H9 (cell line): ENCODE results near the gene CCDC57. TPM values are rescaled to one million over a fixed set of nuclear protein-coding genes. Genes with fewer than 3 reads are reported as not detected.

ENCODE experiments used
- DNase-seq: peaks from one replicate; pipeline ENCODE4 v3.0.0-alpha.2; 2017
- H2AFZ ChIP-seq: one replicate; pipeline ENCODE4 v1.6.1; 2013; ENCODE audit warnings: mild to moderate bottlenecking, low read length, control low read depth, moderate library complexity
- H2AK5ac ChIP-seq: 2 replicates; pipeline ENCODE4 v1.6.1; 2013; ENCODE audit warnings: low read length, control low read depth, mixed read lengths; ENCODE audit not compliant: insufficient read length
- H2BK120ac ChIP-seq: one replicate; pipeline ENCODE4 v1.6.1; 2013; ENCODE audit warnings: low read depth, mild to moderate bottlenecking, low read length, control low read depth, inconsistent platforms; ENCODE audit not compliant: poor library complexity, severe bottlenecking
- H2BK12ac ChIP-seq: 2 replicates; pipeline ENCODE4 v1.6.1; 2013; ENCODE audit warnings: low read length, control low read depth, mixed read lengths, low read depth; ENCODE audit not compliant: insufficient read length
- H2BK15ac ChIP-seq: 2 replicates; pipeline ENCODE4 v1.6.1; 2013; ENCODE audit warnings: low read depth, low read length, control low read depth
- H2BK20ac ChIP-seq: one replicate; pipeline ENCODE4 v1.6.1; 2013; ENCODE audit warnings: low read depth, mild to moderate bottlenecking, low read length, control low read depth, inconsistent platforms; ENCODE audit not compliant: poor library complexity, severe bottlenecking
- H2BK5ac ChIP-seq: 2 replicates; pipeline ENCODE4 v1.6.1; 2013; ENCODE audit warnings: low read length, control low read depth, mixed read lengths; ENCODE audit not compliant: insufficient read length
- H3K14ac ChIP-seq: 2 replicates; pipeline ENCODE4 v1.6.1; 2013; ENCODE audit warnings: low read length, control low read depth; ENCODE audit not compliant: insufficient read depth
- H3K18ac ChIP-seq: 2 replicates; pipeline ENCODE4 v1.6.1; 2013; ENCODE audit warnings: low read depth, mild to moderate bottlenecking, mixed read lengths, low read length, control low read depth; ENCODE audit not compliant: insufficient read length
- H3K23ac ChIP-seq: 2 replicates; pipeline ENCODE4 v1.6.1; 2013; ENCODE audit warnings: low read length, control low read depth, mixed read lengths, low read depth; ENCODE audit not compliant: insufficient read length
- H3K23me2 ChIP-seq: 2 replicates; pipeline ENCODE4 v1.6.1; 2013; ENCODE audit warnings: low read depth, mild to moderate bottlenecking, mixed read lengths, low read length, control low read depth; ENCODE audit not compliant: insufficient read length, poor library complexity, severe bottlenecking
- H3K27ac ChIP-seq: 2 replicates; pipeline ENCODE4 v1.5.1; 2013; ENCODE audit warnings: low read length, control low read depth, mixed read lengths, low read depth; ENCODE audit not compliant: insufficient read length
- H3K27me3 ChIP-seq: 2 replicates; pipeline ENCODE4 v1.6.1; 2013; ENCODE audit warnings: low read length, control low read depth, inconsistent platforms; ENCODE audit not compliant: insufficient read depth
- H3K4ac ChIP-seq: 2 replicates; pipeline ENCODE4 v1.6.1; 2013; ENCODE audit warnings: low read depth, mild to moderate bottlenecking, control low read depth, inconsistent platforms, low read length, moderate library complexity
- H3K4me1 ChIP-seq: 2 replicates; pipeline ENCODE4 v1.6.1; 2013; ENCODE audit warnings: low read length, control low read depth, inconsistent platforms; ENCODE audit not compliant: insufficient read depth
- H3K4me2 ChIP-seq: 2 replicates; pipeline ENCODE4 v1.6.1; 2013; ENCODE audit warnings: low read length, control low read depth, mixed read lengths; ENCODE audit not compliant: insufficient read length, insufficient read depth
- H3K56ac ChIP-seq: 2 replicates; pipeline ENCODE4 v1.6.1; 2013; ENCODE audit warnings: low read depth, mild to moderate bottlenecking, mixed read lengths, low read length, control low read depth; ENCODE audit not compliant: insufficient read length
- H3K79me1 ChIP-seq: 2 replicates; pipeline ENCODE4 v1.6.1; 2013; ENCODE audit warnings: low read depth, mild to moderate bottlenecking, moderate library complexity, low read length, control low read depth, inconsistent platforms; ENCODE audit not compliant: insufficient read depth, poor library complexity, severe bottlenecking
- H3K79me2 ChIP-seq: 2 replicates; pipeline ENCODE4 v1.6.1; 2013; ENCODE audit warnings: low read length, control low read depth, inconsistent platforms; ENCODE audit not compliant: insufficient read depth
- H3K9ac ChIP-seq: 2 replicates; pipeline ENCODE4 v1.6.1; 2013; ENCODE audit warnings: low read length, control low read depth, mixed read lengths; ENCODE audit not compliant: insufficient read length; ENCODE audit errors: extremely low read depth
- H3K9me3 ChIP-seq: one replicate; pipeline ENCODE4 v1.6.1; 2013; ENCODE audit warnings: low read depth, low read length, inconsistent platforms; ENCODE audit not compliant: control insufficient read depth
- H3T11ph ChIP-seq: one replicate; pipeline ENCODE4 v1.6.1; 2013; ENCODE audit warnings: mild to moderate bottlenecking, low read length, control low read depth, inconsistent platforms
- H4K20me1 ChIP-seq: one replicate; pipeline ENCODE4 v1.6.1; 2013; ENCODE audit not compliant: control insufficient read depth, insufficient read length, insufficient read depth
- H4K5ac ChIP-seq: 2 replicates; pipeline ENCODE4 v1.6.1; 2013; ENCODE audit warnings: low read depth, mild to moderate bottlenecking, mixed read lengths, low read length, control low read depth; ENCODE audit not compliant: insufficient read length
- H4K8ac ChIP-seq: replicated peaks from 2 replicates; pipeline ENCODE4 v1.6.1; 2013; ENCODE audit warnings: low read length, control low read depth, mixed read lengths, low read depth; ENCODE audit not compliant: insufficient read length
- H4K91ac ChIP-seq: 2 replicates; pipeline ENCODE4 v1.6.1; 2013; ENCODE audit warnings: low read depth, mild to moderate bottlenecking, moderate library complexity, mixed read lengths, low read length, control low read depth; ENCODE audit not compliant: insufficient read length
- H3K27ac Mint-ChIP-seq, 3 experiments: 2 replicates in 2 of 3; 3 replicates in 1 of 3; pipeline ENCODE4 v1.8.0; 2020 to 2021; ENCODE audit warnings: mixed read lengths in 3 of 3, mild to moderate bottlenecking in 1 of 3, moderate library complexity in 1 of 3
- H3K27me3 Mint-ChIP-seq: 2 replicates; pipeline ENCODE4 v1.8.0; 2021; ENCODE audit warnings: low read depth, mild to moderate bottlenecking, moderate library complexity, mixed read lengths
- H3K36me3 Mint-ChIP-seq, 3 experiments: 2 replicates in 2 of 3; 3 replicates in 1 of 3; pipeline ENCODE4 v1.8.0; 2020 to 2021; ENCODE audit warnings: low read depth in 3 of 3, mixed read lengths in 3 of 3; ENCODE audit not compliant: insufficient read depth in 1 of 3
- H3K4me1 Mint-ChIP-seq, 2 experiments: 2 replicates each; pipeline ENCODE4 v1.8.0; 2020; ENCODE audit warnings: mixed read lengths in 2 of 2
- H3K4me3 Mint-ChIP-seq, 2 experiments: 2 replicates in 1 of 2; 3 replicates in 1 of 2; pipeline ENCODE4 v1.8.0; 2020 to 2021; ENCODE audit warnings: mild to moderate bottlenecking in 2 of 2, mixed read lengths in 2 of 2, moderate library complexity in 1 of 2
- H3K9me3 Mint-ChIP-seq, 2 experiments: 2 replicates in 1 of 2; 3 replicates in 1 of 2; pipeline ENCODE4 v1.8.0; 2020; ENCODE audit warnings: mild to moderate bottlenecking in 2 of 2, mixed read lengths in 2 of 2, moderate library complexity in 1 of 2
- CTCF ChIP-seq: fragments of 200-600 bp; sonication (generic); conservative IDR thresholded peaks from 3 replicates; pipeline ENCODE4 v1.8.0; 2021; ENCODE audit warnings: antibody characterized with exemption, mild to moderate bottlenecking
- WGBS: extraction: QIAGEN DNeasy Blood & Tissue Kit; methylation state at CpG from one replicate; pipeline ENCODE4 v1.1.7; 2013; ENCODE audit warnings: missing lambda C conversion rate, low lambda C conversion rate, mixed read lengths; ENCODE audit not compliant: insufficient read length; ENCODE audit errors: extremely low coverage; 5-methylcytosine and 5-hydroxymethylcytosine counted together
- total RNA-seq: library from RNA; stranded (reverse); gene quantifications from 2 replicates; pipeline ENCODE4 v1.2.1, GENCODE V29; 2021

Gene CCDC57
- total RNA-seq, 1 experiment from 2014 or later = 11.0 TPM

GRCh38 chr17:82154881-82155331 lies 57.7 kb downstream of the CCDC57 start:
- Histone ChIP-seq H3K18ac (no peak overlapping the region), H2BK15ac (no peak overlapping the region), H3K79me1 (no peaks in the 10 kb centered on the region), H2BK20ac (no peak overlapping the region), H3K56ac (no peak overlapping the region), H2BK12ac (no peak overlapping the region), H4K5ac (no peak overlapping the region), H2AK5ac (no peak overlapping the region), H2BK5ac (no peak overlapping the region), H3K27me3 (no peaks in the 10 kb centered on the region), H4K91ac (no peak overlapping the region), H3K27ac (no peak overlapping the region), H3K23ac (no peak overlapping the region), H3K4me2 (no peak overlapping the region), H4K8ac (no peak overlapping the region), H3K23me2 (no peaks in the 10 kb centered on the region), H3T11ph (no peak overlapping the region), H3K4ac (no peak overlapping the region), H3K14ac (no peak overlapping the region), H3K9me3 (no peaks in the 10 kb centered on the region), H3K4me1 (no peaks in the 10 kb centered on the region), H2BK120ac (no peak overlapping the region), H2AFZ (no peak overlapping the region), H3K79me2 (no peaks in the 10 kb centered on the region), H3K9ac (no peak overlapping the region), H4K20me1 (no peaks in the 10 kb centered on the region)
- DNase-seq = no peak
- Mint-ChIP-seq H3K27me3 (peaks cover 14% of the 10 kb centered on the region), H3K4me3 (no peak overlapping the region), H3K27ac (no peak overlapping the region), H3K4me1 (peaks cover 0 to 5% of the 10 kb centered on the region in 2 experiments; a peak in 1 of 4 replicates), H3K9me3 (peaks cover 7 to 18% of the 10 kb centered on the region in 2 experiments; a peak in 4 of 5 replicates), H3K36me3 (peaks cover under 1 to 17% (median 8%) of the 10 kb centered on the region in 3 experiments; a peak in 5 of 7 replicates)
- no peak for TF ChIP-seq CTCF
- WGBS = no CpG with 5 or more reads among the region's 27 CpGs
